ENCODE results near the gene SH3RF1. TPM values are rescaled to one million over a fixed set of nuclear protein-coding genes. Genes with fewer than 3 reads are reported as not detected.

Gene SH3RF1
- total RNA-seq, 3 donors from 2014 or later = 20.2 to 37.0 (median 27.9) TPM

DNA sequence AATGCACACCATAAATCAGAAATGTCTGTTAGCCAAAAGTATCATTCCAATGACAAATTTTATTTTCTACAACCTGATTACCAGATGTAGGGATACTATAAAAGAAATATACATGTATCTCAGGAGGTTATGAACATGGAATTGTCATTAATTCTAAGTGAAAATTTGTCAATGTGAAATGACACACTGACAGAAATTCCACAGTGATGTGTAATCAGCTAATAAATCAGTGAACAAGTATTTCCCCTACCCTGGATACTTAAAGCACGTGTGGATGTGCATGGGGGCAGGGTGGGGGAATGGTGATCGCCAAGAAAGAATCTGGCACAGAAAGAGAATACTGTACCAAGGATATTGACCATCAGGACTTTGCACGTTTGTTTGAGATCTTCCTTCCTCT is 123.6 kb downstream of the SH3RF1 start:
- Histone ChIP-seq H3K9me3 (no peaks in the 10 kb centered on the region), H3K4me3 (no peak overlapping the region), H3K36me3 (no peaks in the 10 kb centered on the region), H3K4me1 (no peaks in the 10 kb centered on the region), H3K27ac (no peak overlapping the region), H3K27me3 (no peaks in the 10 kb centered on the region)
- TF ChIP-seq POLR2A (IDR thresholded peaks at IDR 0.05) (no peak), CTCF (IDR thresholded peaks at IDR 0.05) (no peak), POLR2AphosphoS5 (IDR thresholded peaks at IDR 0.05) (no peak)
- intact Hi-C loops (cut with DNase I; ENCODE audit: low total_unique reads) = no loop called here
- no peak for DNase-seq (ENCODE audit: low spot score in 2 of 2)

- no peaks in the 10 kb centered on the region for H3K36me3 ChIP-seq
- DNase-seq (ENCODE audit: low spot score in 2 of 2) = no peak
- intact Hi-C loops (cut with DNase I; ENCODE audit: low total_unique reads) = no loop called here
- no peaks in the 10 kb centered on the region for H3K27me3 ChIP-seq
- H3K27ac ChIP-seq = no peak overlapping the region
- TF ChIP-seq POLR2A (IDR thresholded peaks at IDR 0.05) = no peak
- no peak for TF ChIP-seq CTCF (IDR thresholded peaks at IDR 0.05)
- no peak for TF ChIP-seq POLR2AphosphoS5 (IDR thresholded peaks at IDR 0.05)
- H3K9me3 ChIP-seq = no peaks in the 10 kb centered on the region
- no peaks in the 10 kb centered on the region for H3K4me1 ChIP-seq
- H3K4me3 ChIP-seq = no peak overlapping the region
These were observed 126.6 kb downstream of the SH3RF1 start for GRCh38 chr4:169144061-169144600.

GRCh38 chr4:169143335-169143734 is 127.4 kb downstream of the SH3RF1 start:
- no peak for DNase-seq (ENCODE audit: low spot score in 2 of 2)
- H3K4me3 ChIP-seq = no peak overlapping the region
- TF ChIP-seq POLR2A (IDR thresholded peaks at IDR 0.05) (no peak), CTCF (IDR thresholded peaks at IDR 0.05) (no peak), POLR2AphosphoS5 (IDR thresholded peaks at IDR 0.05) (no peak)
- no peaks in the 10 kb centered on the region for H3K4me1 ChIP-seq
- no peaks in the 10 kb centered on the region for H3K9me3 ChIP-seq
- H3K27ac ChIP-seq = no peak overlapping the region
- intact Hi-C loops (cut with DNase I; ENCODE audit: low total_unique reads) = no loop called here
- H3K27me3 ChIP-seq = no peaks in the 10 kb centered on the region
- H3K36me3 ChIP-seq = no peaks in the 10 kb centered on the region

- Histone ChIP-seq H3K9me3 (no peaks in the 10 kb centered on the region), H3K36me3 (no peaks in the 10 kb centered on the region), H3K4me3 (no peak overlapping the region), H3K4me1 (no peaks in the 10 kb centered on the region), H3K27ac (no peak overlapping the region), H3K27me3 (no peaks in the 10 kb centered on the region)
- DNase-seq (ENCODE audit: low spot score in 2 of 2) = no peak
- intact Hi-C loops (cut with DNase I; ENCODE audit: low total_unique reads) = no loop called here
- no peak for TF ChIP-seq POLR2A (IDR thresholded peaks at IDR 0.05)
- no peak for TF ChIP-seq POLR2AphosphoS5 (IDR thresholded peaks at IDR 0.05)
- TF ChIP-seq CTCF (IDR thresholded peaks at IDR 0.05) = no peak
These were observed 127.8 kb downstream of the SH3RF1 start for GRCh38 chr4:169142906-169143305.

- Histone ChIP-seq H3K4me1 (no peaks in the 10 kb centered on the region), H3K4me3 (no peak overlapping the region), H3K36me3 (no peaks in the 10 kb centered on the region), H3K9me3 (no peaks in the 10 kb centered on the region), H3K27ac (no peak overlapping the region), H3K27me3 (no peaks in the 10 kb centered on the region)
- no peak for TF ChIP-seq CTCF (IDR thresholded peaks at IDR 0.05)
- TF ChIP-seq POLR2AphosphoS5 (IDR thresholded peaks at IDR 0.05) = no peak
- TF ChIP-seq POLR2A (IDR thresholded peaks at IDR 0.05) = no peak
- intact Hi-C loops (cut with DNase I; ENCODE audit: low total_unique reads) = no loop called here
- DNase-seq (ENCODE audit: low spot score in 2 of 2) = no peak
These were observed 128.4 kb downstream of the SH3RF1 start for GRCh38 chr4:169142391-169142790.
